K562 (cell line): Measurements from ENCODE around the gene EPHX1. TPM values are rescaled to one million over a fixed set of nuclear protein-coding genes. Genes with fewer than 3 reads are reported as not detected.

ENCODE experiments used
- ARID3B ChIP-seq: fragments of 250-450 bp; sonication (Bioruptor Pico); IDR thresholded peaks from 2 replicates; pipeline ENCODE4 v1.4.0; 2020; ENCODE audit warnings: borderline replicate concordance
- BCL6 ChIP-seq: fragments of 250-450 bp; sonication (Bioruptor Pico); IDR thresholded peaks from 2 replicates; pipeline ENCODE4 v1.4.0; 2020
- FOXK1 ChIP-seq: sonication (generic); formaldehyde crosslinking; IDR thresholded peaks from 2 replicates; pipeline ENCODE4 v1.8.0; 2022; ENCODE audit warnings: missing genetic modification reagents, mild to moderate bottlenecking, borderline replicate concordance
- HCFC1 ChIP-seq: IDR thresholded peaks from 2 replicates; pipeline ENCODE4 v1.6.1; 2012; ENCODE audit warnings: low read depth, low read length, improper control_type of control experiment
- PPARD ChIP-seq: fragments of 250-450 bp; sonication (Bioruptor Pico); IDR thresholded peaks from 2 replicates; pipeline ENCODE4 v1.8.0; 2022; ENCODE audit warnings: inconsistent platforms, mild to moderate bottlenecking, moderate library complexity
- RBM17 ChIP-seq: fragments of 200-400 bp; formaldehyde crosslinking; IDR thresholded peaks from 2 replicates; pipeline ENCODE4 v1.6.1; 2017; ENCODE audit warnings: low read depth, mild to moderate bottlenecking, low read length, borderline replicate concordance
- RERE ChIP-seq: sonication (generic); formaldehyde crosslinking; IDR thresholded peaks from 2 replicates; pipeline ENCODE4 v1.8.0; 2023; ENCODE audit warnings: missing genetic modification reagents, mild to moderate bottlenecking, borderline replicate concordance
- SETDB1 ChIP-seq: IDR thresholded peaks from one replicate; pipeline ENCODE4 v1.6.1; 2012; ENCODE audit warnings: low read length, control low read depth, inconsistent platforms
- ZC3H8 ChIP-seq: fragments of 450-650 bp; IDR thresholded peaks from 2 replicates; pipeline ENCODE4 v1.6.1; 2017
- ZNF174 ChIP-seq: fragments of 250-450 bp; sonication (Bioruptor Pico); IDR thresholded peaks from 2 replicates; pipeline ENCODE4 v1.4.0; 2020; ENCODE audit warnings: mild to moderate bottlenecking
- ZNF197 ChIP-seq: fragments of 200-800 bp; sonication (Bioruptor generic); IDR thresholded peaks from 2 replicates; pipeline ENCODE4 v1.6.1; 2016; ENCODE audit warnings: low read depth, missing genetic modification characterization, missing compliant biosample characterization
- polyA plus RNA-seq, 8 experiments: library from polyadenylated mRNA; depleted of rRNA in 4 of 8; stranded (reverse) in 5 of 8; unstranded in 3 of 8; fragments of >200 nt; fragmentation: Nextera tagmentation in 2 of 8; fragmentation: Illumina TruSeq in 1 of 8; extraction: Ambion mirVana in 2 of 8; extraction: Trizol in 1 of 8; gene quantifications; 2 replicates each; pipeline versions ENCODE4 v1.2.1 to v1.2.3, GENCODE V29; 2011 to 2014; ENCODE audit warnings: inconsistent platforms in 1 of 8, missing spikeins in 1 of 8
- total RNA-seq, 7 experiments: library from RNA; depleted of rRNA in 6 of 7; stranded (reverse); fragments of >200 nt in 6 of 7; fragmentation: Illumina TruSeq in 2 of 7; extraction: Trizol in 2 of 7; gene quantifications; 2 replicates each; pipeline versions ENCODE4 v1.2.1 to v1.2.3, GENCODE V29; 2011 to 2021; ENCODE audit warnings: low replicate concordance in 1 of 7
- TF ChIP-seq, protein P1 (sequence below): fragments of 450-650 bp; formaldehyde crosslinking; IDR thresholded peaks from 2 replicates; pipeline ENCODE4 v1.4.0; 2020; ENCODE audit warnings: mild to moderate bottlenecking, moderate library complexity

Gene EPHX1
- total and polyA plus RNA-seq, 9 of the 15 experiments (the other 6 are each of a cell fraction or from before 2014, with no cell fraction given): 0.21 to 27.0 (median 6.7) TPM

DNA sequence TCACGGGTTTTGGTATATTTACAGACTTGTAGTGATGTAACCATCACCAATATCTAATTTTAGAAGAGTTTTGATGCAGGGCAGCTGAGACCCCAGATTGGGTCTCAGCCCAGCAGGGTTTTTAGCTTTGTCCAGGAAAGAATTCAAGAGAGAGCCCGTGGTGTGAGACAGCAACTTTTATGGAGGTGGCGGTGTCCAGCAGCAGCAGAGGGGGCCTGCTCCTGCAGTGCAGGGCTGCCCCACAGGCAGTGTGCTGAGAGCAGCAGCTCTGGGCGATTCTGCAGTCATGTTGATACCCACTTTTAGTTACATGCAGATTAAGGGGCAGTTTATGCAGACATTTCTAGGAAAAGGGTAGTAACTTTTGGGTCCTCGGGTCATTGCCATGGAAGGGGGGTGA, 1.8 kb upstream of the EPHX1 start (continued):
- TF ChIP-seq ARID3B (no peak), BCL6 (CRISPR knock-in tag) (no peak), RERE (no peak), RBM17 (no peak), FOXK1 (CRISPR knock-in tag) (no peak), ZNF197 (CRISPR knock-in tag) (no peak), SETDB1 (no peak), ZC3H8 (no peak), HCFC1 (no peak), ZNF174 (CRISPR knock-in tag) (no peak), PPARD (CRISPR knock-in tag) (no peak)
- TF ChIP-seq, protein P1, sequence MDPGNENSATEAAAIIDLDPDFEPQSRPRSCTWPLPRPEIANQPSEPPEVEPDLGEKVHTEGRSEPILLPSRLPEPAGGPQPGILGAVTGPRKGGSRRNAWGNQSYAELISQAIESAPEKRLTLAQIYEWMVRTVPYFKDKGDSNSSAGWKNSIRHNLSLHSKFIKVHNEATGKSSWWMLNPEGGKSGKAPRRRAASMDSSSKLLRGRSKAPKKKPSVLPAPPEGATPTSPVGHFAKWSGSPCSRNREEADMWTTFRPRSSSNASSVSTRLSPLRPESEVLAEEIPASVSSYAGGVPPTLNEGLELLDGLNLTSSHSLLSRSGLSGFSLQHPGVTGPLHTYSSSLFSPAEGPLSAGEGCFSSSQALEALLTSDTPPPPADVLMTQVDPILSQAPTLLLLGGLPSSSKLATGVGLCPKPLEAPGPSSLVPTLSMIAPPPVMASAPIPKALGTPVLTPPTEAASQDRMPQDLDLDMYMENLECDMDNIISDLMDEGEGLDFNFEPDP (CRISPR knock-in tag): no peak
